Suprapubic skin (tissue), 4 donors: ENCODE results near the gene RASIP1. TPM values are rescaled to one million over a fixed set of nuclear protein-coding genes. Genes with fewer than 3 reads are reported as not detected.
A peak's percentile ranks its signal among the peaks of the same experiment; 100 is the strongest.

Experiments
- DNase-seq, 2 donors: peaks; one replicate each; pipeline ENCODE4 v3.0.0-alpha.2; 2019; ENCODE audit warnings: low spot score in 2 of 2
- H3K27ac ChIP-seq: fragments of 200-600 bp; sonication (generic); one replicate; pipeline ENCODE4 v1.5.1; 2019
- H3K27me3 ChIP-seq: fragments of 200-600 bp; sonication (generic); one replicate; pipeline ENCODE4 v1.5.1; 2019
- H3K36me3 ChIP-seq: fragments of 200-600 bp; sonication (generic); one replicate; pipeline ENCODE4 v1.5.1; 2019
- H3K4me1 ChIP-seq: fragments of 200-600 bp; sonication (generic); one replicate; pipeline ENCODE4 v1.5.1; 2019
- H3K4me3 ChIP-seq: fragments of 200-600 bp; sonication (generic); one replicate; pipeline ENCODE4 v1.5.1; 2019; ENCODE audit warnings: mild to moderate bottlenecking
- H3K9me3 ChIP-seq: fragments of 200-600 bp; sonication (generic); one replicate; pipeline ENCODE4 v1.5.1; 2019
- EP300 ChIP-seq: sonication (generic); formaldehyde crosslinking; IDR thresholded peaks from one replicate; pipeline ENCODE4 v1.6.1; 2017; ENCODE audit warnings: antibody characterized with exemption
- POLR2A ChIP-seq, 2 donors: fragments of 450-650 bp; IDR thresholded peaks; one replicate each; pipeline ENCODE4 v1.6.1; 2017; ENCODE audit warnings: antibody characterized with exemption in 2 of 2, mild to moderate bottlenecking in 2 of 2, moderate library complexity in 2 of 2
- POLR2AphosphoS5 ChIP-seq, 3 donors: sonication (generic); formaldehyde crosslinking; IDR thresholded peaks; one replicate each; pipeline ENCODE4 v1.6.1; 2017; ENCODE audit warnings: antibody characterized with exemption in 3 of 3
- WGBS: methylation state at CpG from one replicate; pipeline ENCODE4 v1.1.5; 2018; 5-methylcytosine and 5-hydroxymethylcytosine counted together
- total RNA-seq, 4 donors: library from RNA; depleted of rRNA; stranded (reverse); fragments of >200 nt; gene quantifications; one replicate each; pipeline ENCODE4 v1.1.0, GENCODE V29; 2016
- TF ChIP-seq, protein P1 (sequence below), 2 donors: fragments of 200-600 bp in 1 of 2; fragments of 450-650 bp in 1 of 2; sonication (generic) in 1 of 2; IDR thresholded peaks; one replicate each; pipeline ENCODE4 v1.5.1; 2016 to 2019; ENCODE audit warnings: antibody characterized with exemption in 2 of 2, mild to moderate bottlenecking in 1 of 2, moderate library complexity in 1 of 2

Gene RASIP1
- total RNA-seq, 4 donors from 2014 or later: 5.1 to 16.1 (median 6.5) TPM

DNA sequence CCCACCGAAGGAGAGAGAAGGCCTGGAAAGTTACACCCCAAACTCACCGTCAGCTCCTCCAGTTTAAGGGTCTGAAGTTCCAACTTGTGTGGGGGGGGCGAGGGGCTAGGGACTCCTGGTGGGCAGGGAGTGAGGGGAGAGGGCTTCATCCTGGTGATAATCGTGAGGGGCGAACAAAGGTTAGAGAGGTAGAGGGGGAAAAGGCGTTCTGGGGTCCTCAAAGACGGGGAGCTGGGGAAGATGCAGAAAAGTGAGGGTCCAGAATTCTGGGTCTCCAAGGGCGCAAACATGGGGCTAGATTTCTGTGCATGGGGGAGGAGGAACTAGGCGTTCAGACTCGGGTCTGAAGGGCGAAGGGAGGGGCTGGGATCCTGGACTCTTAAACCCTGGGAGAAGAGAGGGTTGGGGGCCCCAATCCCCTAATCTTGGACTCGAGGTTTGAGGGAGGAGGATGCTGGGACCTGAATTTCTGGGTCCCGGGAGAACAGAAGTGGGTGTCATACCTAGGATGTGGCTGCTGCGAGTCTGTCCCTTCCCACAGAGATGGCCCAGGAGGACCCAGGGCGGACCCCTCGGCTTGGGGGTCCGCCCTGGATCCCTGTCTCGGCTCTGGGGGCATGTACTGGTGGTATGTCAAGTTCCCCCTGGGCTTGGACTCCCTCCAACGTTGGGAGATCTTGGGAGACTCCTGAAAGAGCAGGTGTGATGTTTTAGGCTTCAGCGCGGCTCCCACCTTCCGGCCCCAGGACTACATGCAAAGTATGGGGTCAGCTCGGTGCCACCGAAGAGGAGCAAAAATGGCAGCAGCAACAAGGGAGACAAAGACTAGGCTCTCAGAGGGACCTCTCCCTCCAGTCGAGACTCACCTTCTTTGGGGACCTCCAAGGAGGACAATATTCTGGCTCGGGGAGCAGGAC lies 25.4 kb downstream of the RASIP1 start:
- H3K36me3 ChIP-seq: no peaks in the 10 kb centered on the region
- WGBS: 41% methylated on average over 26 of the region's 26 CpGs

DNA sequence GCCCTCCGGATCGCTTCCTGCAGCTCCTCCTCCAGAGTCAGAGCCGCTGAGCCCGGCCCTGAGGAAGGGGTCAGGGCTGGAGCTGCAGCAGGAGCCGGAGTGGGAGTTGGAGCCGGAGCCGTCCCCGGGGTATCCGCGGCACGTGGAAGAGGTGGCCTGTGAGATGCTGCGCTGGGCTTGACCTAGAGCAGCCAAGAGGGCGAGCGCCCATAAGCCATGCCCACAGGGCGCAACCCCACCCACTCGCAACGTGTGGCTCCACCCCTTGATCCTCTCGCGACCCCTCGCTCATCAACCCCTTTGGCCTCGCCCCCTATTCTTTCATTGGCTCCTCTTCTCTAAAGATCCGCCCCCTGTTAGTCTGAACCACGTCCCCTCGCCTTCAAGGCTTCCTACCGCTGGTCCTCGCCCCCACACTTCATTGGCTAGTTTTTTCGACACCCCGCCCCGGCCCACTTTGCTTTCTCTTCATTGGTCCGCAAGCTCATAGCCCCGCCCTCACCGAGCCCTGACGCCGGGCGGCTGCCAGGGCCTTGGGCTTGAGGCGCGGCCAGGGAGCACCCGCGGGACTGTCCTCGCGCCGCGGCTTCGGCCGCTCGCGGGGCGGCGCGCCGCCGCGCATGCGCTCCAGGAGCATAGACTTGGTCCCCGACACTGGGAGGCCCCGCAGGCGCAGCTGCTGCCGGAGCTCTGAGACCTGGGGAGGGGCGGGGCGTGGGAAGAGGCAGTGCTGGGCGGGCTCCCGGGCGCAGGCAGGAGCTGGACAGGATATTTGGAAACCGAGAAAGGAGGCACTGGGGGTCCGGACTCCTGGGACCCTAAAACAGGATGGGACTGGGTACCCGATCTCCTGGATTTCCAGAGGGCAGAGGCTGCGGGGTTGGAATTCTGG lies 26.3 kb downstream of the RASIP1 start:
- Histone ChIP-seq H3K4me1 (peaks cover 40% of the 10 kb centered on the region), H3K4me3 (peak overlapping the region; percentile 56), H3K27me3 (no peaks in the 10 kb centered on the region), H3K9me3 (no peaks in the 10 kb centered on the region), H3K27ac (peak overlapping the region; percentile 66), H3K36me3 (no peaks in the 10 kb centered on the region)
- peak; percentile 99 to 100 for DNase-seq
- TF ChIP-seq POLR2AphosphoS5 (IDR thresholded peaks at IDR 0.05) (no peak), POLR2A (IDR thresholded peaks at IDR 0.05) (no peak), EP300 (no peak)
- TF ChIP-seq, protein P1, sequence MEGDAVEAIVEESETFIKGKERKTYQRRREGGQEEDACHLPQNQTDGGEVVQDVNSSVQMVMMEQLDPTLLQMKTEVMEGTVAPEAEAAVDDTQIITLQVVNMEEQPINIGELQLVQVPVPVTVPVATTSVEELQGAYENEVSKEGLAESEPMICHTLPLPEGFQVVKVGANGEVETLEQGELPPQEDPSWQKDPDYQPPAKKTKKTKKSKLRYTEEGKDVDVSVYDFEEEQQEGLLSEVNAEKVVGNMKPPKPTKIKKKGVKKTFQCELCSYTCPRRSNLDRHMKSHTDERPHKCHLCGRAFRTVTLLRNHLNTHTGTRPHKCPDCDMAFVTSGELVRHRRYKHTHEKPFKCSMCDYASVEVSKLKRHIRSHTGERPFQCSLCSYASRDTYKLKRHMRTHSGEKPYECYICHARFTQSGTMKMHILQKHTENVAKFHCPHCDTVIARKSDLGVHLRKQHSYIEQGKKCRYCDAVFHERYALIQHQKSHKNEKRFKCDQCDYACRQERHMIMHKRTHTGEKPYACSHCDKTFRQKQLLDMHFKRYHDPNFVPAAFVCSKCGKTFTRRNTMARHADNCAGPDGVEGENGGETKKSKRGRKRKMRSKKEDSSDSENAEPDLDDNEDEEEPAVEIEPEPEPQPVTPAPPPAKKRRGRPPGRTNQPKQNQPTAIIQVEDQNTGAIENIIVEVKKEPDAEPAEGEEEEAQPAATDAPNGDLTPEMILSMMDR (IDR thresholded peaks at IDR 0.05): no peak
- under 1% methylated on average over 37 of the region's 67 CpGs for WGBS

More for the DNA sequence above, 25.4 kb downstream of the RASIP1 start:
- Histone ChIP-seq H3K27me3 (no peaks in the 10 kb centered on the region), H3K4me3 (peak overlapping the region; percentile 56), H3K9me3 (no peaks in the 10 kb centered on the region), H3K27ac (peak overlapping the region; percentile 66), H3K4me1 (peaks cover 46% of the 10 kb centered on the region)
- peak in 1 of 2 donors; percentile 76 for DNase-seq
- TF ChIP-seq POLR2A (IDR thresholded peaks at IDR 0.05) (no peak), POLR2AphosphoS5 (IDR thresholded peaks at IDR 0.05) (no peak), EP300 (no peak)
- TF ChIP-seq, protein P1 (IDR thresholded peaks at IDR 0.05): no peak

DNA sequence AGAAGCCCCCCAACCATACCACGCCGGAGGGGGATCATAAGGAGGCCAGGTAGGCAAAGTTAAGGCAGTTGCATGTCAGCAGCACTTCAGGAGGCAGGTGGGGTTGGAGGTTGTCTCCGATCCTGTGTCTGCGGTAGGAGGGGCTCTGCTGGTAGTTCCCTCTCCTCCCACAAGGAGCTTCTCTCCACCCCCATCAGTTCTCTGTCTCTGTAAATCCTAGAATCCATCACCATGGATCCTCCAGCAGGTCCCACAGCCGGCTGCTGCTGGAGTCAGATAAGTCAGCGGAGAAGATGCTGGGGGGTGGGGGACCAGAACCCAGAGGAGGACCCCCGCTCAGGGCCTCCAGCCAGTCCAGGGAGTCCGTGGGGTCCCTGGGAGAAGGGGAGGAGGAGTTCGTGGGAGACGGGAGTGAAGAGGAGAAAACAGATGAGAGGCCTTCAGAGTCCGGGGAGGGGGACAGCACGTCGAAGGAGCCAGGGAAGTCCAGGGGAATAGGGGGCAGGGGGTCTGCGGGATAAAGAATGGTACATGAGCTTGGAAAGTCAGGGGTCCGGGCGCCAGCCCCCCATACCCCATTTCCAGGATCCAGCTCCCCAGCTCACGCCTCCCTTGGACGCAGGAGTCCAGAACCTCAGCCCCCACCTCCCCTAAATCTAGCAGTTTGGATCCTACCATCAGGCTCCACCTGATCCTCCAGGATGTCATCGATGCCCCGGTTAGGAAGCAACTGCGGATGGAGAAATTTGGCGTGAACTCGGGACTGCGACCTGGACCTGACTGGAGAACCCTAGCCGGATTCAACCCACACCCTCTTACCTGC lies 27.2 kb downstream of the RASIP1 start:
- no peaks in the 10 kb centered on the region for H3K27me3 ChIP-seq
- no peak overlapping the region for H3K27ac ChIP-seq
- H3K9me3 ChIP-seq: no peaks in the 10 kb centered on the region
- H3K4me3 ChIP-seq: peak overlapping the region; percentile 56
- TF ChIP-seq EP300: no peak
- TF ChIP-seq POLR2AphosphoS5 (IDR thresholded peaks at IDR 0.05): no peak
- TF ChIP-seq POLR2A (IDR thresholded peaks at IDR 0.05): no peak
- TF ChIP-seq, protein P1 (IDR thresholded peaks at IDR 0.05): no peak
- 33% methylated on average over 16 of the region's 25 CpGs for WGBS
- DNase-seq: no peak
- H3K36me3 ChIP-seq: no peaks in the 10 kb centered on the region
- H3K4me1 ChIP-seq: peaks cover 40% of the 10 kb centered on the region

DNA sequence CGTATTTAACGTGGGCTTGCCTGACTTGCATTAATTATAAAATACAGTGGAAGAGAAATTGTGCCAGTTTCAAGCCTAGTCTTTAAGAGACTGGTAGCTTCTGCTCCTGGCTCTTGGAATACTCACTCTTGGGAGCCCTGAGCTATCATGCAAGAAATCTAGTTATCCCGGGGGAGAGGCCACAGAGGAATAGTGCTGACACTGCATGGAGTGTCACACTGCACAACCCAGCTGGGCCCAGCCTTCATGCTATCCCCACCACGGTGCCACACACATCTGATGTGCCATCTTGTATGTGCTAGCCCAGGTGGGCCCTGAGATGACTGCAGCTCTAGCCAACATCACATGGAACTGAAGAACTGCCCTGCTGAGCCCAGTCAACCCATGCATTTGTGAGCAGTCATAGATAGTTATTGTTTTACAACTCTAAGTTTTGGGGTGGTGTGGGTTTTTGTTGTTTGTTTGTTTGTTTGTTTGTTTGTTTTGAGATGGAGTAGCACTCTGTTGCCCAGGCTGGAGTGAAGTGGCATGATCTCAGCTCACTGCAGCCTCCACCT lies 29.2 kb downstream of the RASIP1 start:
- no peak for DNase-seq
- no peak overlapping the region for H3K27ac ChIP-seq
- peaks cover 30% of the 10 kb centered on the region for H3K4me1 ChIP-seq
- no peaks in the 10 kb centered on the region for H3K27me3 ChIP-seq
- no peaks in the 10 kb centered on the region for H3K36me3 ChIP-seq
- 89% methylated on average over 3 of the region's 4 CpGs for WGBS
- no peak overlapping the region for H3K4me3 ChIP-seq
- no peaks in the 10 kb centered on the region for H3K9me3 ChIP-seq
- TF ChIP-seq EP300 (no peak), POLR2AphosphoS5 (IDR thresholded peaks at IDR 0.05) (no peak)

DNA sequence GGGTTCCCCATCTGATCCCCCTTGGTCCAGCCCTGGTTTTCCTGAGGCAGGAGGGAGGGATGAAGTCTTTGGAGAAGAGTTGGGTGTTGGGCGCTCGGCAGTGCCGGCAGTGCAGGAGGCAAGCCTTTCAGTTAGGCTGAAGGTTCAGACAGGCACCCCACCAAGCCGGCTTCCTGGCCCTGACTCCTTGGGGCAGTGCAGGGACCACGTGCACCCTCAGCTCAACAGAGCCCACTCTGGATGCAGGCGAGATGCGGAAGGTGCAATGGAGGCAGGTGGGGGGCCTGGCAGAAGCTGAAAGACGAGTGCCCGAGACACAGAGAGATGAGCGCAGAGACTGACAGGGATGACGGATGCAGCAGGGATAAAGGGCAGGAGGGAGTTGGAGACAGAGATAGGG lies 31.9 kb downstream of the RASIP1 start:
- H3K9me3 ChIP-seq: no peaks in the 10 kb centered on the region
- TF ChIP-seq POLR2AphosphoS5 (IDR thresholded peaks at IDR 0.05): no peak
- TF ChIP-seq, protein P1 (IDR thresholded peaks at IDR 0.05): no peak
- no peak for TF ChIP-seq EP300
- no peak for TF ChIP-seq POLR2A (IDR thresholded peaks at IDR 0.05)
- WGBS: 71% methylated on average over 10 of the region's 11 CpGs
- no peaks in the 10 kb centered on the region for H3K27me3 ChIP-seq
- peaks cover 7% of the 10 kb centered on the region for H3K4me1 ChIP-seq
- peaks cover 5% of the 10 kb centered on the region for H3K36me3 ChIP-seq
- no peak for DNase-seq
- H3K27ac ChIP-seq: no peak overlapping the region
- no peak overlapping the region for H3K4me3 ChIP-seq
